GM13977 (cell line): ENCODE data around the gene EXOC6B.

Experiments
- DNase-seq: peaks from one replicate; pipeline ENCODE4 v3.0.0; 2012; ENCODE audit warnings: low spot score
- CTCF ChIP-seq: IDR thresholded peaks from 2 replicates; pipeline ENCODE4 v1.5.1; 2012; ENCODE audit warnings: mild to moderate bottlenecking, control low read depth; ENCODE audit not compliant: insufficient read depth; ENCODE audit errors: extremely low read depth, missing control alignments
- in situ Hi-C: fragments of 300-500 bp; cut with MboI; formaldehyde crosslinking; loops from one replicate; pipeline ENCODE4 v1.12.0; 2022; ENCODE audit warnings: low sequenced_read_pairs, low pct_unique_long_range_greater_than_20kb, mixed read lengths, inconsistent platforms; ENCODE audit not compliant: unreplicated experiment

The EXOC6B gene

GRCh38 chr2:72136933-72137497, 688.8 kb downstream of the EXOC6B start:
- in situ Hi-C loops: no loop called here
- peak; percentile 36 for DNase-seq
- no peak for TF ChIP-seq CTCF

GRCh38 chr2:72136331-72136730, 689.5 kb downstream of the EXOC6B start:
- DNase-seq: no peak

GRCh38 chr2:72135921-72136320, 689.9 kb downstream of the EXOC6B start:
- DNase-seq: no peak
- in situ Hi-C loops: no loop called here
- no peak for TF ChIP-seq CTCF

More at GRCh38 chr2:72136331-72136730, 689.5 kb downstream of the EXOC6B start:
- no peak for TF ChIP-seq CTCF
- in situ Hi-C loops: no loop called here

GRCh38 chr2:72134997-72135800, 690.6 kb downstream of the EXOC6B start:
- DNase-seq: no peak
- no peak for TF ChIP-seq CTCF
- in situ Hi-C loops: no loop called here

- in situ Hi-C loops: no loop called here
- TF ChIP-seq CTCF: no peak
- DNase-seq: no peak
These were observed 691.3 kb downstream of the EXOC6B start for GRCh38 chr2:72134408-72134996.

- no peak for DNase-seq
- no peak for TF ChIP-seq CTCF
- in situ Hi-C loops: no loop called here
These were observed 692.0 kb downstream of the EXOC6B start for GRCh38 chr2:72133721-72134407.
